Measurements from ENCODE around the gene NXPH3.

The NXPH3 gene

DNA sequence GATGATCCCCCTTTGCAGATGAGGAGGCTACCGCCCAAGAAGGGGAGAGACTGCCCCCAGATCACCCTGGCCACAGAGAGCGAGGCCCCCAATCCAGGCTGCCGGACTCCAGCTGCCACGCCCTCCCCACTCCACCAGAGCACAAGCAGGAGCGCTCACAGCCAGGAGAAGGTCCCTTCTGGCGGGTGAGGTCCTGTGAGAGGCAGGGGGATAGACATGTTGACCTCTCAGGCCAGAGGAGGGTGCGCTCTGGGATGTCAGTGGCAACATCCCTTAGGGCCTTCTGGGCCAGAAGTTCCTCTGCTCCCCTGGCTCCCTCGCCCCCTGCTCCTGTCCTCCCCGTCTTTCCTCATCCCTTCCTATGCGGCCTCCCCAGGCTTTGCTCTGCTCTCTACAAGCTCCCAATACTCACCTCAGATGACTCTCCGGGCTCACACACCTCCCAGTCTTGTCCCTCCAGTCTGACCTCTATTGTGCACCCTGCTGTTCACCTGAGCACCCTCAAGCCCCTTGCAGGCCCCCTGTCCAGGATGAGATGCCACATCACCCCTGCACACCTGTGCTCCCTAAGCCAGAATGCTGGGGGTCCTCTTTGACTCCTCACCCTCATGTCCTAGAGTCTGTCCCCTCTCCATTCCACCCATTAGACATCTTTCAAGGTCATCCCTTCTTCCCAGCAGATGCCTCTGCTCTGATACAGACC, 5.0 kb upstream of the NXPH3 start:
- Histone ChIP-seq H3F3A (ENCODE audit: insufficient read depth, low read length) (peaks cover 19% of the 10 kb centered on the region), H3K4me1 (ENCODE audit: low read length) (peaks cover 16% of the 10 kb centered on the region), H3K27me3 (replicated peaks; ENCODE audit: insufficient read depth, low read length) (peaks cover 58% of the 10 kb centered on the region), H3K27ac (ENCODE audit: low read length) (no peak overlapping the region), H3K9ac (ENCODE audit: low read length) (0 out of 2 replicates have a peak overlapping the region, but pooled peaks have one; percentile 16), H3K4me2 (ENCODE audit: low read depth, low read length) (peak overlapping the region; percentile 74), H3K9me2 (replicated peaks; ENCODE audit: insufficient read depth, low read length) (no peaks in the 10 kb centered on the region), H4K20me1 (ENCODE audit: insufficient read depth, low read length) (no peaks in the 10 kb centered on the region), H3K4me3 (ENCODE audit: low read length) (0 out of 2 replicates have a peak overlapping the region, but pooled peaks have one; percentile 74), H3K36me3 (replicated peaks; ENCODE audit: insufficient read depth, low read length) (no peaks in the 10 kb centered on the region), H2AFZ (ENCODE audit: low read length) (peak overlapping the region; percentile 66), H3K79me2 (ENCODE audit: low read length) (no peaks in the 10 kb centered on the region), H3K9me3 (replicated peaks; ENCODE audit: insufficient read depth, low read length) (no peaks in the 10 kb centered on the region)
- TF ChIP-seq, protein P1, sequence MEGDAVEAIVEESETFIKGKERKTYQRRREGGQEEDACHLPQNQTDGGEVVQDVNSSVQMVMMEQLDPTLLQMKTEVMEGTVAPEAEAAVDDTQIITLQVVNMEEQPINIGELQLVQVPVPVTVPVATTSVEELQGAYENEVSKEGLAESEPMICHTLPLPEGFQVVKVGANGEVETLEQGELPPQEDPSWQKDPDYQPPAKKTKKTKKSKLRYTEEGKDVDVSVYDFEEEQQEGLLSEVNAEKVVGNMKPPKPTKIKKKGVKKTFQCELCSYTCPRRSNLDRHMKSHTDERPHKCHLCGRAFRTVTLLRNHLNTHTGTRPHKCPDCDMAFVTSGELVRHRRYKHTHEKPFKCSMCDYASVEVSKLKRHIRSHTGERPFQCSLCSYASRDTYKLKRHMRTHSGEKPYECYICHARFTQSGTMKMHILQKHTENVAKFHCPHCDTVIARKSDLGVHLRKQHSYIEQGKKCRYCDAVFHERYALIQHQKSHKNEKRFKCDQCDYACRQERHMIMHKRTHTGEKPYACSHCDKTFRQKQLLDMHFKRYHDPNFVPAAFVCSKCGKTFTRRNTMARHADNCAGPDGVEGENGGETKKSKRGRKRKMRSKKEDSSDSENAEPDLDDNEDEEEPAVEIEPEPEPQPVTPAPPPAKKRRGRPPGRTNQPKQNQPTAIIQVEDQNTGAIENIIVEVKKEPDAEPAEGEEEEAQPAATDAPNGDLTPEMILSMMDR (IDR thresholded peaks at IDR 0.05; ENCODE audit: low read length) = no peak
- TF ChIP-seq EZH2 (optimal IDR thresholded peaks at IDR 0.05; ENCODE audit: low read depth, low read length) = no peak
- DNase-seq = no peak

DNA sequence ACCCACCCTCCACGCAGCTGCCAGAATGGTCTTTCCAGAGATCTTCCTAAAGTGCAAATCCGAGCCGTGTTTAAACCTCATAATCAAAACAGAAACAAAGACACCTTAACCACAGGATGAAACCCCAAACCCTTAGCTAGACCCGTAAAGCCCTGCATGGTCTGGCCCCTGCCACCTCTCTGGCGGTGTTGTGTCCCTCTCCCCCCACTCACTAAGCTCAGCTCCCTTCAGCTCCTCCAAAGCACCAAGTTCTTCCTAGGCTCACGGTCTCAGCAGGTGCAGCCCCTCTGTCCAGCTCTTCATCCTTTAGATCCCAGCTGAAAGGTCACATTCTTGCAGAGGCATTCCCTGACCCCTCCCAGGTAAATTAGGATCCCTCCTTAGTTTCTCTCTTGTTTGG, 4.4 kb upstream of the NXPH3 start:
- Histone ChIP-seq H3K27ac (ENCODE audit: low read length) (no peak overlapping the region), H3K36me3 (replicated peaks; ENCODE audit: insufficient read depth, low read length) (no peaks in the 10 kb centered on the region), H3K9ac (ENCODE audit: low read length) (no peak overlapping the region), H3K9me3 (replicated peaks; ENCODE audit: insufficient read depth, low read length) (no peaks in the 10 kb centered on the region), H3K4me2 (ENCODE audit: low read depth, low read length) (peak overlapping the region; percentile 74; the same call in 1 of the 2 replicates), H2AFZ (ENCODE audit: low read length) (no peak overlapping the region), H3K9me2 (replicated peaks; ENCODE audit: insufficient read depth, low read length) (no peaks in the 10 kb centered on the region), H3K27me3 (replicated peaks; ENCODE audit: insufficient read depth, low read length) (peaks cover 56% of the 10 kb centered on the region), H3K79me2 (ENCODE audit: low read length) (no peaks in the 10 kb centered on the region), H3F3A (ENCODE audit: insufficient read depth, low read length) (peaks cover 19% of the 10 kb centered on the region), H3K4me3 (ENCODE audit: low read length) (no peak overlapping the region), H3K4me1 (ENCODE audit: low read length) (peaks cover 16% of the 10 kb centered on the region), H4K20me1 (ENCODE audit: insufficient read depth, low read length) (no peaks in the 10 kb centered on the region)
- no peak for TF ChIP-seq EZH2phosphoT487 (IDR thresholded peaks at IDR 0.05; ENCODE audit: low read length)
- TF ChIP-seq, protein P1 (IDR thresholded peaks at IDR 0.05; ENCODE audit: low read length) = no peak
- DNase-seq = peak; percentile 36

DNA sequence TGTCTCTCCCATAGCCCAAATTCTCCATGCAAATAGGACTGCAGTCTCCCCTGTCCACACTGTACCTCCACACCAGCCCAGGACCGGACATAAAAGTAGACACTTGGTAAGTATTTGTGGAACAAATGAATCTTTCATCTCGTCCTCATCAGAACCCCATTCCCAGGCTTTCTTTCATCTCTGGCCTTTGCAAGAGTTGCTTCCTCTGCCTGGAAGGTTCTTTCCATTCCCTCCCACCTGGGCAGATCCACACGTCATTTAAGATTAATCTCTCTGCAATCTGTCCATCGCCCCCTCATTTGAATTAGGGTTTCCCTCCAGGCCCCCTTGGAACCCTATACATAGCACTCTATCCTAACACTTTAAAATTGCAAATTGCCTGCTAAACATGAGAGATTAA, 3.9 kb upstream of the NXPH3 start:
- no peaks in the 10 kb centered on the region for H4K20me1 ChIP-seq (ENCODE audit: insufficient read depth, low read length)
- H3K4me3 ChIP-seq (ENCODE audit: low read length) = no peak overlapping the region
- H3K9me2 ChIP-seq (replicated peaks; ENCODE audit: insufficient read depth, low read length) = no peaks in the 10 kb centered on the region
- H3K36me3 ChIP-seq (replicated peaks; ENCODE audit: insufficient read depth, low read length) = no peaks in the 10 kb centered on the region
- H3K9ac ChIP-seq (ENCODE audit: low read length) = no peak overlapping the region
- no peaks in the 10 kb centered on the region for H3K79me2 ChIP-seq (ENCODE audit: low read length)
- H3K9me3 ChIP-seq (replicated peaks; ENCODE audit: insufficient read depth, low read length) = no peaks in the 10 kb centered on the region
- H3F3A ChIP-seq (ENCODE audit: insufficient read depth, low read length) = peaks cover 19% of the 10 kb centered on the region
- H2AFZ ChIP-seq (ENCODE audit: low read length) = no peak overlapping the region
- no peak overlapping the region for H3K27ac ChIP-seq (ENCODE audit: low read length)
- no peak for DNase-seq
- H3K27me3 ChIP-seq (replicated peaks; ENCODE audit: insufficient read depth, low read length) = peaks cover 56% of the 10 kb centered on the region
- TF ChIP-seq, protein P1 (IDR thresholded peaks at IDR 0.05; ENCODE audit: low read length) = no peak
- TF ChIP-seq EZH2 (optimal IDR thresholded peaks at IDR 0.05; ENCODE audit: low read depth, low read length) (no peak), EZH2phosphoT487 (IDR thresholded peaks at IDR 0.05; ENCODE audit: low read length) (no peak)
- peak overlapping the region; percentile 74; the same call in 1 of the 2 replicates for H3K4me2 ChIP-seq (ENCODE audit: low read depth, low read length)
- H3K4me1 ChIP-seq (ENCODE audit: low read length) = peaks cover 16% of the 10 kb centered on the region
